OCI-M1 (cell line): ENCODE measurements around the gene RNF212B.

ENCODE experiments used
- DNase-seq: peaks from one replicate; lab custom pipeline; 2025; lab: John Stamatoyannopoulos, UW

RNF212B gene

GRCh38 chr14:23296012-23296777 lies 58.5 kb downstream of the RNF212B start:
- no peak for DNase-seq

GRCh38 chr14:23297096-23297495 lies 59.4 kb downstream of the RNF212B start:
- DNase-seq: no peak

GRCh38 chr14:23297611-23298277 lies 60.0 kb downstream of the RNF212B start:
- no peak for DNase-seq

GRCh38 chr14:23299211-23299957 lies 61.6 kb downstream of the RNF212B start:
- DNase-seq: peak; percentile 60

- DNase-seq: peak; percentile 37
Observed at GRCh38 chr14:23299986-23300686, 62.4 kb downstream of the RNF212B start.

- no peak for DNase-seq
Observed at GRCh38 chr14:23300687-23301223, 63.0 kb downstream of the RNF212B start.

- peak; percentile 98 for DNase-seq
Observed at GRCh38 chr14:23301288-23301968, 63.7 kb downstream of the RNF212B start.

GRCh38 chr14:23301969-23302289 lies 64.2 kb downstream of the RNF212B start:
- no peak for DNase-seq

GRCh38 chr14:23302290-23303225 lies 64.8 kb downstream of the RNF212B start, which contains the start of gene PPP1R3E:
Gene PPP1R3E, minus strand, starts transcription at chr14:23302859. Its CDS starts 283 bp downstream, at chr14:23302576.
- DNase-seq: peak; percentile 68

GRCh38 chr14:23306412-23307145 lies 68.8 kb downstream of the RNF212B start, which contains the start of gene BCL2L2:
Gene BCL2L2, plus strand, starts transcription at chr14:23306833. Its CDS starts 935 bp downstream, at chr14:23307768.
- DNase-seq: peak; percentile 85

GRCh38 chr14:23307146-23307530 lies 69.4 kb downstream of the RNF212B start:
- no peak for DNase-seq

- DNase-seq: no peak
Observed at GRCh38 chr14:23307687-23308644, 70.2 kb downstream of the RNF212B start.

- DNase-seq: no peak
Observed at GRCh38 chr14:23308721-23309445, 71.1 kb downstream of the RNF212B start.

- DNase-seq: no peak
Observed at GRCh38 chr14:23310546-23310945, 72.8 kb downstream of the RNF212B start.

- no peak for DNase-seq
Observed at GRCh38 chr14:23316300-23316699, 78.6 kb downstream of the RNF212B start.

GRCh38 chr14:23319746-23320583 lies 82.2 kb downstream of the RNF212B start:
- no peak for DNase-seq
